Measurements from ENCODE around the gene CNIH2.

GRCh38 chr11:66261578-66261977 lies 16.4 kb upstream of the CNIH2 start:
- no peak for TF ChIP-seq POLR2A (IDR thresholded peaks at IDR 0.05)
- no peak for TF ChIP-seq CTCF (IDR thresholded peaks at IDR 0.05)

All from stomach (tissue), 4 donors.